Fibroblast of the aortic adventitia (primary cell): Measurements from ENCODE around the gene FUOM. TPM values are rescaled to one million over a fixed set of nuclear protein-coding genes. Genes with fewer than 3 reads are reported as not detected.

Source experiments
- DNase-seq: peaks from one replicate; pipeline ENCODE4 v3.0.0-alpha.2; 2010; ENCODE audit warnings: low read depth
- H3K4me3 ChIP-seq: 2 replicates; pipeline ENCODE4 v1.5.1; 2011; ENCODE audit warnings: low read depth, mild to moderate bottlenecking, control low read depth, low read length, moderate library complexity
- total RNA-seq: library from RNA; depleted of rRNA; stranded (reverse); fragments of >200 nt; gene quantifications from 2 replicates; pipeline ENCODE4 v1.2.3, GENCODE V29; 2012; ENCODE audit warnings: low replicate concordance
- TF ChIP-seq, protein P1 (sequence below): IDR thresholded peaks from 2 replicates; pipeline ENCODE4 v1.5.1; 2011; ENCODE audit warnings: mild to moderate bottlenecking, low read length, control low read depth, inconsistent platforms; ENCODE audit not compliant: insufficient read depth

Gene FUOM
- total RNA-seq, 1 donor, result 16.9 TPM

DNA sequence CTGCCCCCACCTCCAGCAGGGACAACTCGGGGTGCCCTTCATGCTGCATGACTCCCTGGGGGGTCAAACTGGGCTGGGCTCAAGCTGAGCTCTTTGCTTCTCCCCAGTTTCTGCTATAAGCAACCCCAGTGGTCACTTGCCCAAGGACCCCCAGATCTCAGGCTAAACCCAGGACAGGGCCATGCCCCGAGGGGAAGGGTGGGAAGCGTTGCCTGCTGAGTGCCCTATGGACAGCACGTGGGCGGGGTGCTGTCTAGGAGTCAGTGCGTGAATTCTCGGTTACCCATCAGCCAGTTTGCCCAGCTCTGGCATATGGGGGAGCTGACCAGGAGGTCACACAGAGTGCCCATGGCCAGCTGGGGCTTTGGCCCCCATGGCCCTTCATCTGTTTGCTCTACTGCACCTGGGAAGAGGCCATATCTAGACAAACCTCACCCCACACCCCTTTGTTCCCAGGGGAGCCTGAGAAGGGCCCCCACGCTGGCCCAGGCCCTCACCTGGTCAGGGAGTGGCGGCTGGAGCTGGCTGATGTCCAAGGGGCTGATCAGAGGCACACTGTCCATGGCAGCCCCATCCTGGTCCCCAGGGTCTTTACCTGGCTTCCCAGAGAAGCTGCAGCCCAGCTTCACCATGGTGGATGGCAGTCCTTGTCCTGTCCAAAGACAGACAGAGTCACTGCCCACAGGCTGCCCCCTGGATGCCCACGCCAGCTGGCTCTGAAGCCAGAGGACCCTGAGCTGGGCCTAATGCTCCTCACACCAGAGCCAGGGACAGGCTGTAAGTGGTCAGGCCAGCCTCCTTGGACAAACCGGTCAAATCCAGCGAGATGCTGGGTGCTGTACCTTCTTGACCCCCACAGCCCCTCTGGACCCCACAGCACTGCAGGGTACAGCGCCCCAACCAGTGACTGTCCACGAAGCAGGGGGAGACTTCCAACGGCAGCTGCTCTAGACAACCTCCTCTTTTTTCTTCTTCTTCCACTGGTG is 29.2 kb downstream of the FUOM start:
- no peak overlapping the region for H3K4me3 ChIP-seq
- TF ChIP-seq, protein P1, sequence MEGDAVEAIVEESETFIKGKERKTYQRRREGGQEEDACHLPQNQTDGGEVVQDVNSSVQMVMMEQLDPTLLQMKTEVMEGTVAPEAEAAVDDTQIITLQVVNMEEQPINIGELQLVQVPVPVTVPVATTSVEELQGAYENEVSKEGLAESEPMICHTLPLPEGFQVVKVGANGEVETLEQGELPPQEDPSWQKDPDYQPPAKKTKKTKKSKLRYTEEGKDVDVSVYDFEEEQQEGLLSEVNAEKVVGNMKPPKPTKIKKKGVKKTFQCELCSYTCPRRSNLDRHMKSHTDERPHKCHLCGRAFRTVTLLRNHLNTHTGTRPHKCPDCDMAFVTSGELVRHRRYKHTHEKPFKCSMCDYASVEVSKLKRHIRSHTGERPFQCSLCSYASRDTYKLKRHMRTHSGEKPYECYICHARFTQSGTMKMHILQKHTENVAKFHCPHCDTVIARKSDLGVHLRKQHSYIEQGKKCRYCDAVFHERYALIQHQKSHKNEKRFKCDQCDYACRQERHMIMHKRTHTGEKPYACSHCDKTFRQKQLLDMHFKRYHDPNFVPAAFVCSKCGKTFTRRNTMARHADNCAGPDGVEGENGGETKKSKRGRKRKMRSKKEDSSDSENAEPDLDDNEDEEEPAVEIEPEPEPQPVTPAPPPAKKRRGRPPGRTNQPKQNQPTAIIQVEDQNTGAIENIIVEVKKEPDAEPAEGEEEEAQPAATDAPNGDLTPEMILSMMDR, result no peak
- no peak for DNase-seq

DNA sequence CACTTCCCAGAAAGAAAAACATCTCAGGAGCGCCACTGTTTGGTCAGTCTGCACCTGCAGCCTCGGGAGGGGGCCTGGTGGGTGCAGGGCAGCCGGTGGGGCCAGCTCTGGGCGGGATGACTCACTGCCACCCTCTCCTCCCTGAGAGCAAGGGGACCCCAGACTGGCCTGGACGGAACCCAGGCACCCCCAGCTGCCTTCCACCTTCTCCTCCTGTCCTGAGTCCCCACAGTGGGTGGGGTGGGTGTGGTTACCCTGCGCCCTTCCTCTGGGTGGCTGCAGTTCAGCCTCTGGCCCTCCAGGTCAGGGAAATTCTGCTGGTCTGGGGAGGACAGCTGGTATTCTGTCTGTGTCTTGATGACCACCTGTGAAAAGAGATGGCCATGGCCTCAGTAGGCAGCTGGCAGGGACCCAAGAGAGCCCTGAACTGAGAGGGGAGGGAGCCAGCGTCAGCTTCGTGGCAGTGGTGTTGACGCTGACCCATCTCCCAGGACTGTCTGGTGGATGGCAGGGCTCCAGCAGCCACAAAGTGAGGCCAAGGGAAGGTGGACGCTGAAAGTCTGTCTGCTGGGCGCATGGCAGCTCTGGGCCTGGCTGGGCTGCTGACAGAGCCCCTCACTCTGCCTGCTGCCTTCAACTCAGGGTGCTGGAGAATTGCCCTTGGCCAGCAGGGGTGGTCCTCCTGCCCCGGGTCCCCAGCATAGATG is 30.0 kb downstream of the FUOM start:
- TF ChIP-seq, protein P1, result no peak
- H3K4me3 ChIP-seq, result no peak overlapping the region
- DNase-seq, result no peak

DNA sequence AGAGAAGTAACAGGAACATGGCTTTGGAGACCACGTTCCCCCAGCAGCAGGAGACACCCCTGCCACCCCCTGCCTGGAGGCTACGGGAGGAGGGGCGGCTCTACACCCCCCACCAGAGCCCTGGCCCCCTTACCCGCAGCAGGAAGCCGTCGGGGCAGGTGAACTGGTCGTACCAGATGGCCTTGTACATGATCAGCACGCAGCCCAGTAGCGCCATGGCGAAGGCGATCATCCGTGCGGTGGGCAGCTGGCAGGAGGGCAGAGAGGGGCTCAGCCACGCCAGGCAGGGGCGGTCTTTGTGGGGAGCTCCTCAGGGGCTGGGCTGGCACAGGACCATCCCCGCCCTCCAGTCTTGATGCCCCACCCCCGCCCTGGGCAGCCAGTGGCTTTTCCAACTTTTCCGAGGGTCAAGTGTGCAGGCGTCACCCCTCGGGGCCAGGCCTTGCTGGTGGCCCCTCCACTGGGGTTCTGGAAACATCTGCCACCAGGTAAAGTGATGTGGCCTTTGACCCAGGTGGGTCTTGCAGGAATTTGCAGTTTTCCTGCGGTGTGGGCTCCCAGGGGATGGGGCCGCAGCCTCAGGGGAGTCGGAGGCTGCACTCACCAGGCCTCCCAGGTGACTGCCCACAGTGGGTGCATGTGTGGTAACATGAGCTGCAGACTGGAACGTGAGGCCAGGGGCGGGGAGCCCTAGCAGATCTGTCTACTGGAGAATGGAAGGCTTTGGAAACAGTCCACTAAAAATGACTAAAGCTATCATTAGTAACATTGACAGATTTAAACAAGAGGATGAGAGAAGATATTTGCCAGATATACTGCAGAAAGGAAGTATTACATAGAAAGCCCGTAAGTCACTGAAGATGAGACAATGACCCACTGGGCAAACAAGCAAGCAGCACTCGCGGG is 30.8 kb downstream of the FUOM start:
- TF ChIP-seq, protein P1, result no peak
- DNase-seq, result peak; percentile 26

DNA sequence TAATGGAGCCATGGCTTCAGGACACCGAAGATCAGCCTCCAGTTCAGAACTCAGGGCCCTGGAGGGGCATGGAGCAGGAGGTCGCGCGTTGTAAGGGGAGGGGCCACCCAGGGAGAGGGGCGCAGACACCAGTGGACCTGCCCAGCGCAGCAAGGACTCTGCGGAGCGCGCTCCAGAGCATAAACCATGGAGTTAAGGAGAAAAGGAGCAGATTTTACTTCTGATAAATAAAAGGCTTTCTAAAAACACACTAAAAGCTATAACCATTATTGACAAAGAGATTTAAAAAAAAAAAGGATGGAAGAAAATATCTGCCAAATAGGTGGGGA is 31.6 kb downstream of the FUOM start:
- no peak for DNase-seq
- H3K4me3 ChIP-seq, result no peak overlapping the region

More for the DNA sequence above, 30.8 kb downstream of the FUOM start:
- no peak overlapping the region for H3K4me3 ChIP-seq

DNA sequence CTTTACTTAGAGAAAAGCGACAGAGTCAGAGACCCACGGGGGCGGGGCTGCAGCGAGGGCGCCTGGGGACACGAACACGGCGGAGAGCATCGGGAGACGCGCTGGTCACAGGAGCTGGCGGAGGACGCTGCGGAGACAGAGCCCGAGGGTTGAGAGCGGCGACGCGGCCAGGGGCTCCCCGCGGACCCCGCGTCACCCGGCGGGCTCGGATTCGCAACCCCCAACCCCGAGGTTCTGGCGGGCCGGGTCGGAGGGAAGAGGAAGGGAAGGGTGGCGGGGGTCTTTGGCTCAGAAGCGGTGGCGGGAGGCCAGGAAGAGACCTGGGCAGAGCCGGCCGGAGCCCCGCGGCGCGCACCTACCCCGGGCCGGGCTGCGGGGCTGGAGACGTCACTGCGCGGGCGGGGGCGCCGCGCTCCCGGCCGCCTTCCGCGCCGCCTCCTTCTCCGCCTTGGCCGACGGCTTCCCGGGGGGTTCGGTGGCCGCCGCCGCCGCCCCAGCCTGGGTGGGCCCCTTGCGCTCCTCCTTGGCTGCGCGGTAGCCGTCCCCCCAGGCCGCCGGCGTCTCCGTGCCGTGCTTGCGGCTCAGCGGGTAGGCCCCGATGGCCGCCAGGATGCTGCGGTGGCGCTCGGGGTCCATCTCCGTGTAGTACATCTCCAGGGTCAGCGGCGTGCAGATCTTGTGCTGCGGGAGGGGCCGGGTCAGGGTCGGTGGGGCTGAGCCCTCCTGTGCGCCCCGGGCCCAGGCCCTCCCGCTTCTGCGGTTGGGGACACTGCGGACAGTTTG is 32.2 kb downstream of the FUOM start:
- peak overlapping the region; percentile 35 for H3K4me3 ChIP-seq
- DNase-seq, result no peak
- TF ChIP-seq, protein P1, result no peak

More for the DNA sequence above, 31.6 kb downstream of the FUOM start:
- TF ChIP-seq, protein P1, result no peak

DNA sequence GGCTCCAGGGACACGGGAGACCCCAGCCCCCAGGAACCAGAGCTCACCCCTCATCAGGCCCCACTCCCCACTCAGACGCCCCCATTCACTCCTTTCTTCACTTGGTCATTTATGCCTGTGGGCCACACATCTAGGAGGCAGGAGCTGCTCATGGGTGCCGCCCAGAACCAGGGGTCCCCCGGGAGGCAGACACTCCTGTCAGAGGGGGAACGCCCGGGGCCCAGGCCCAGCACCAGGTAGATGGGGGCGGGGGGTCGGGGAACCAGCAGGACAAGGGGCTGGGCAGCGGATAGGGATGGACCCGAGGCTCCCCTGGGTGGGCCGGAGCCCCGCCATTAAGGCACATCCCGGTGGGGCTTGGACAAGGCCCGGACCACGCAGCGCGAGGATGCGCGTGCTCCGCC is 33.0 kb downstream of the FUOM start:
- TF ChIP-seq, protein P1, result no peak
- no peak for DNase-seq
- H3K4me3 ChIP-seq, result no peak overlapping the region
